GM19452 (cell line): Measurements from ENCODE around the gene RPS19BP1.
A peak's percentile ranks its signal among the peaks of the same experiment; 100 is the strongest.

ENCODE experiments used
- ATAC-seq: cut with Tn5 transposase; IDR thresholded peaks from one replicate; pipeline ENCODE4 v1.9.1; 2021; ENCODE audit not compliant: unreplicated experiment

The RPS19BP1 gene

GRCh38 chr22:39532215-39533073 lies at the start of gene RPS19BP1:
Gene RPS19BP1 (minus strand): TSS chr22:39532748. CDS start chr22:39532738, 10 bp downstream.
- ATAC-seq, result peak; percentile 71

- no peak for ATAC-seq
Measured at GRCh38 chr22:39581303-39581702, 48.8 kb upstream of the RPS19BP1 start.

GRCh38 chr22:39580795-39581194 lies 48.2 kb upstream of the RPS19BP1 start:
- ATAC-seq, result no peak

GRCh38 chr22:39580006-39580441 lies 47.5 kb upstream of the RPS19BP1 start:
- no peak for ATAC-seq

- no peak for ATAC-seq
Measured at GRCh38 chr22:39577900-39578299, 45.4 kb upstream of the RPS19BP1 start.

GRCh38 chr22:39577366-39577765 lies 44.8 kb upstream of the RPS19BP1 start:
- no peak for ATAC-seq

- ATAC-seq, result no peak
Measured at GRCh38 chr22:39576027-39576426, 43.5 kb upstream of the RPS19BP1 start.

- ATAC-seq, result no peak
Measured at GRCh38 chr22:39575552-39575825, 42.9 kb upstream of the RPS19BP1 start.

GRCh38 chr22:39574779-39575551 lies 42.4 kb upstream of the RPS19BP1 start:
- ATAC-seq, result no peak

GRCh38 chr22:39571538-39571937 lies 39.0 kb upstream of the RPS19BP1 start:
- no peak for ATAC-seq

GRCh38 chr22:39570665-39571064 lies 38.1 kb upstream of the RPS19BP1 start, which contains the start of gene CACNA1I:
Gene CACNA1I (plus strand): TSS chr22:39570753. CDS start chr22:39570753, 0 bp downstream.
- no peak for ATAC-seq

- no peak for ATAC-seq
Measured at GRCh38 chr22:39570226-39570625, 37.7 kb upstream of the RPS19BP1 start.

- no peak for ATAC-seq
Measured at GRCh38 chr22:39569066-39569465, 36.5 kb upstream of the RPS19BP1 start.

- no peak for ATAC-seq
Measured at GRCh38 chr22:39568278-39568981, 35.9 kb upstream of the RPS19BP1 start.

- no peak for ATAC-seq
Measured at GRCh38 chr22:39567135-39567946, 34.8 kb upstream of the RPS19BP1 start.

- no peak for ATAC-seq
Measured at GRCh38 chr22:39565414-39565944, 32.9 kb upstream of the RPS19BP1 start.

GRCh38 chr22:39563571-39564428 lies 31.3 kb upstream of the RPS19BP1 start:
- ATAC-seq, result no peak

- no peak for ATAC-seq
Measured at GRCh38 chr22:39562839-39563489, 30.4 kb upstream of the RPS19BP1 start.

GRCh38 chr22:39560127-39560526 lies 27.6 kb upstream of the RPS19BP1 start:
- ATAC-seq, result no peak
